Measurements from ENCODE around the gene CKAP2.
"Not testable (repeated sequence)": the region's sequence is repeated elsewhere in the genome, so short reads cannot be mapped to it uniquely, and the experiment has no call there.

GRCh38 chr13:52487078-52487477, 31.8 kb downstream of the CKAP2 start:
- TF ChIP-seq, protein P1, sequence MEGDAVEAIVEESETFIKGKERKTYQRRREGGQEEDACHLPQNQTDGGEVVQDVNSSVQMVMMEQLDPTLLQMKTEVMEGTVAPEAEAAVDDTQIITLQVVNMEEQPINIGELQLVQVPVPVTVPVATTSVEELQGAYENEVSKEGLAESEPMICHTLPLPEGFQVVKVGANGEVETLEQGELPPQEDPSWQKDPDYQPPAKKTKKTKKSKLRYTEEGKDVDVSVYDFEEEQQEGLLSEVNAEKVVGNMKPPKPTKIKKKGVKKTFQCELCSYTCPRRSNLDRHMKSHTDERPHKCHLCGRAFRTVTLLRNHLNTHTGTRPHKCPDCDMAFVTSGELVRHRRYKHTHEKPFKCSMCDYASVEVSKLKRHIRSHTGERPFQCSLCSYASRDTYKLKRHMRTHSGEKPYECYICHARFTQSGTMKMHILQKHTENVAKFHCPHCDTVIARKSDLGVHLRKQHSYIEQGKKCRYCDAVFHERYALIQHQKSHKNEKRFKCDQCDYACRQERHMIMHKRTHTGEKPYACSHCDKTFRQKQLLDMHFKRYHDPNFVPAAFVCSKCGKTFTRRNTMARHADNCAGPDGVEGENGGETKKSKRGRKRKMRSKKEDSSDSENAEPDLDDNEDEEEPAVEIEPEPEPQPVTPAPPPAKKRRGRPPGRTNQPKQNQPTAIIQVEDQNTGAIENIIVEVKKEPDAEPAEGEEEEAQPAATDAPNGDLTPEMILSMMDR (IDR thresholded peaks at IDR 0.05; ENCODE audit: insufficient read depth, low read length, poor library complexity, severe bottlenecking), result not testable (repeated sequence)
- not testable (repeated sequence) for TF ChIP-seq EZH2phosphoT487 (conservative IDR thresholded peaks at IDR 0.05; ENCODE audit: low read length)
